Measurements from ENCODE around the gene HLA-DMA.

The HLA-DMA gene

GRCh38 chr6:32932132-32932868 lies 20.6 kb downstream of the HLA-DMA start:
- no peak for DNase-seq (ENCODE audit: low spot score)

DNA sequence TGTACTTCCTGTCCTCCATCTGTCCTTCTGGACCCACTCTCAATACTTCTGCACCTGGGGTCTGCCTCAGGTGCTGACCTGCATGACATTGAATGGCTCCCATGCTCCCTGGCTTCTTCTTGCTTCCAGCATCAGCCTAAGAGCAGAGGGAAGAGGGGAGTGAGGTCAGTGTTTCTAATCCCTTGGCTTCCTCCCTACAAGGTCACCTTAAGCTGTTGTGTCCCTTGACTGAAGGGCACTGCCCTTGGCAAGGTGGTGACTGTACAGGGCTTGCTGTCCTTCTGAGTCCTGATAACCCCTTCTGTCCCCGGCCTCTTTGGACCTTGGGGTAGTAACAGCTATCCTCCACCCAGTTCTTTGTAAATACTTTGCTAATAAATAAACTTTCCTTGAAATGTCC lies 21.7 kb downstream of the HLA-DMA start:
- no peak for DNase-seq (ENCODE audit: low spot score)

- DNase-seq (ENCODE audit: low spot score) = no peak
Observed at GRCh38 chr6:32922083-32922482, 30.8 kb downstream of the HLA-DMA start.

DNA sequence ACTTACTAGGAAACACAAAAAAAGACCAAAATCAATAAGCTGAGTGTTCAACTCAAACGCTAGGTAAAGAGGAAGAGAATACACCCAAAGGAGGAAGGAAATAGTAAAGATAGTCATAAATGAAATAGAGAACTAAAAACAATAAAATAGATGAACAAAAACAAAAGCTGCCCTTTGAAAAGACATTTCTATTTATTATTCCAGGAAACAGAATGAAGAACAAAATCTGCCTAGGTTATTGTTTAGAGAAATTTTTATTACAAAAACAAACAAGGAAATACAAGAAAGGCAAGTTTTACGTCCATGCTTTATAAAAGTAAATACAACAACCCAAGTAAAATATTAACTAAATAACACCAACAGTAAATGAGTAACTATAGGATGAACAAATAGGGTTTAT lies 32.2 kb downstream of the HLA-DMA start:
- DNase-seq (ENCODE audit: low spot score) = peak; percentile 18

GRCh38 chr6:32912951-32913350 lies 39.9 kb downstream of the HLA-DMA start:
- DNase-seq (ENCODE audit: low spot score) = no peak

- DNase-seq (ENCODE audit: low spot score) = no peak
Observed at GRCh38 chr6:32908897-32909296, 44.0 kb downstream of the HLA-DMA start.

- peak; percentile 34 for DNase-seq (ENCODE audit: low spot score)
Observed at GRCh38 chr6:32906539-32906938, 46.4 kb downstream of the HLA-DMA start.

DNA sequence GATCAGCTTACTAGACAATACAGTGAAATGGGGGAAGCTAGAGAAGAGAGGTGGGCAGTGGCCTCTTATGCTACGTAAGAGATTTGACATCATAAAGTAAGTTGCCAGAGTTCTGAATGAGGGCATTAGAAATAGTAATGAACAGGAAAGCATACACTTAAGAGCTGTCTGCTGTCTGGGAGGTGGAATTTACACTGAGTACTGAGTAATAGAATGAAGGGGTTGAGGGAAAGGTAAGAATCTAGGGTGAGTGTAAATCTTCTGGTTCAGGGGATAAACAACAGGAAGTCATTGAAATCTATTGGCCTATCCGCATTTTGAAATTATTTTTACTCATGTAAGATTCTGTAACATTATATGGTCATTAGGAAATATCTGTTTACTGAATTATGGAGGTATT lies 47.8 kb downstream of the HLA-DMA start:
- no peak for DNase-seq (ENCODE audit: low spot score)

- DNase-seq (ENCODE audit: low spot score) = no peak
Observed at GRCh38 chr6:32903952-32904351, 48.9 kb downstream of the HLA-DMA start.
